H54 (cell line): ENCODE measurements around the gene USP10.

ENCODE experiments used
- DNase-seq: peaks from one replicate; pipeline ENCODE4 v3.0.0; 2011; ENCODE audit warnings: low spot score, mixed read lengths; ENCODE audit not compliant: insufficient read length
- FAIRE-seq: peaks from 3 replicates; lab custom pipeline; 2011; peaks lifted over from hg19 to GRCh38; lab: Jason Lieb, UNC
- POLR2A ChIP-seq: IDR thresholded peaks from 2 replicates; pipeline ENCODE4 v1.6.1; 2011; ENCODE audit warnings: low read depth, mild to moderate bottlenecking, low read length

The USP10 gene

DNA sequence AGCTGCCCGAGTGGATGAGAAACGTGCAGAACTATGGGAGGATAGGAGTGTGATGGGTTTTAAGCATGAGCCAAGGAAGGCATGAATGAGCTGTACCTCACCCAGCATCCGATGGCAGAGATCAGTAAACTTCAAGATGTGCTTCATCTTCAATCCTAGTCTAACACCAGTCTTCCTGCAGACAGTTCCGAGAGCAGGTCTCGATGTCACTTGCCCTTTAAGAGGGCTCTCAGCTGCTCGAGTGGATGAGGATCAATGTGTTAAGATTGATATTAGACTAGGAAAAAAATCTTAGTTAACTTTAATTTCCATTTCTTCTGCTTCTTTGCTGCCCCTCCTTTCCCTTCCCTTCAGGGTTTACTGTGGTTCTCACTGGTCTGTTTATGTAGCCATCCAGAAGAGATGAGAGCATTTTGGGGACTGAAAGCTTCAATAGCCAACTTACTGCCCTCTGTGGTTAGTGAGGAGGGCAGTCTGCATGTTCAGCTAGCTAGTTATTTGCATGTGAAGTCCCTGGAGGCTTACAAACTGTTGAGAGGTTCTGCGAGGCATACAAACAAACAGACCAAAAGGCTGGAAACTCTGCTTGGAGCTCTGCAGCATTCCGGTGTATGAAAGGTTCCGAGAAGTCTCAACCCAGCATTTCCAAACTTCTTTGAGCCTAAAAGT, 36.2 kb upstream of the USP10 start:
- DNase-seq (no peak), FAIRE-seq (no peak)

DNA sequence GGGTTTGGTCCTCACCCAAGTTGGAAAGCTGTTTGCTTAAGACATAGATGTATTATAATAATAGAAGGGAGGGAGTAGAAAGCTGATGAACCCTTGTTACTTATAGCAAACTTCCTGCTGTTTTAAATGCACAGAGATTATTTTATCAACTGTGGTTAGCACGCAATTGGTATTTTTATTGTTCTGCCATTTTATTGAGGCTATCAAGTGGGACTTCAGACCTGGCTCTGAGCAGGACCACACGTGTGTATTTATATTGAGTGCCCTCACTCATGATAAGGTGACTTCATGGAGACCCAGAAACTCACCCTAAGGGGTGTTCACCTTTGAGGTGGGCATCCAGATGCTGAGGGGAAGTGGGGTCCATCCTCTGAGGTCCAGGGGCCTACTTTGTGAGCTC, 34.4 kb upstream of the USP10 start:
- FAIRE-seq: no peak
- no peak for DNase-seq

More for the DNA sequence above, 36.2 kb upstream of the USP10 start:
- no peak for TF ChIP-seq POLR2A

DNA sequence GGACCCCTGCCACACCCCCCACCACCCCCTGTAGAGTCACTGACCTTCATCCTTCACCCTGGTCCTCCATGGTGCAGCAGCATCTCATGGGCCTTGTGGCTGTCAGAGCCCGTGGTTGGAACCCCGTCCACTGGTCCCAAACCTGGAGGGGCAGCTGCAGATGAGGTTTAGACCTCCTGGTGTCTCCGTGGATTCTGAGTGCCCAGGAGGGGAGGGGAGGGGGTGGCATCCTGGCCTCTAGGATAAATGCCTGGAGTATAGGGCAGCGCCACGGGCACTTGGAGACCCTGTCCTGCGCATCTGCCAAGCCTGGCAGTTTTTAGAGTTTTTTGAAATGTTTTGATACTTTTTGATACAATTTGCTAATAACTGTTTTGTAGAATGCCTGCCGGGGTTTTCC, 34.0 kb upstream of the USP10 start:
- DNase-seq (no peak), FAIRE-seq (no peak)
- TF ChIP-seq POLR2A: no peak

More for the DNA sequence above, 34.4 kb upstream of the USP10 start:
- no peak for TF ChIP-seq POLR2A

DNA sequence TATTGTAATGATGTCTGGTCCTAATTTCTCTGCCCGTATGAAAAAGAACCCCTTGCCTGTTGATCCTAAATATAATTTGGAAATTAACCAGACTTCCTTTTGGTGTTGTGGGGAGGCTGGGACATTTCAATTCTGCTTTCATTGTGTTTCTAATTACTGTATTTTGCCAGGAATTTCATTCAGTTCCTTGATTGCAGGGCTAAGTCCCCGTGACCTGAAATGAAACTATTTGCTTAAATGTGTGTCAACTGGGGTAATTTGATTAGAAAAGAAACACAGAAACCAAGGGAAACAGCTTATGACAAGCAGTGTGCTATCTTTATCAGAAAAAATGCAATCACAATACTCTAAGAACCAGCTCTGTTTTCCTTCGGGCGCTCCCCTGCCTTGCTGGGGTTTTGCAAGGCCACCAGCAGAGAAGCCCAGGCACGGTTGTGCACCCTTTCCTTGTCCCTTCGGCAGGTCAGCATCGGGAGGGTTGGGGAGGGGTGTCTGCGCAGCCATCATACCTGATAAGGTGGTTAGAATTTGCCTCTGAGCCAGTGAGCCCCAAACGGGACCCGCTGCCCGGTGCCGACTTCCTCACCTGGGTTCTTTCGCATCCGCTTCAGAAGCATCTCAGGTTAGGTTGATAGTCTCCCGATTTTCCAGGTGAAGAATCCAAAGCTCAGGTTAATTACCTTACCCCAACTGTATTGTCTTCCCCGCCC, 32.0 kb upstream of the USP10 start:
- FAIRE-seq (no peak), DNase-seq (no peak)
- TF ChIP-seq POLR2A: no peak

DNA sequence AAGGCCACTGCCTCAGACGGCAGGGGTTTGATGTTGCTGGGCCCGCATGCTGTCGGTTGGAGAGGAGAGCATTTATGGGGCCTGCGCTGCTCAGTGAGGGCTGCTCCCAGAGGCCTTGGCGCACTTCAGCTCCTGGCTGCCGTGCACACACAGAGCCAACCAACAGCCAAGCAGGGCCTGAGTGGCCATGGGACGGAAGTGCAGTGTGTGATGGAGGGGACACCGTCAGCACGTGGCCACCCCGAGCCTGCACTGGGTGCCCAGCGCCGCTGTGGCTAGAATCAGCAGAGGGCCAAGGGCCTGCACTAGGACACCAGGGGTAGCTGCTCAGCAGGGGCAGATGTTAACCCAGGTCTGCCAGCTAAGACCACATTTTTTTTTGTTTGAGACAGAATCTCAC, 29.7 kb upstream of the USP10 start:
- DNase-seq (no peak), FAIRE-seq (no peak)
- no peak for TF ChIP-seq POLR2A

DNA sequence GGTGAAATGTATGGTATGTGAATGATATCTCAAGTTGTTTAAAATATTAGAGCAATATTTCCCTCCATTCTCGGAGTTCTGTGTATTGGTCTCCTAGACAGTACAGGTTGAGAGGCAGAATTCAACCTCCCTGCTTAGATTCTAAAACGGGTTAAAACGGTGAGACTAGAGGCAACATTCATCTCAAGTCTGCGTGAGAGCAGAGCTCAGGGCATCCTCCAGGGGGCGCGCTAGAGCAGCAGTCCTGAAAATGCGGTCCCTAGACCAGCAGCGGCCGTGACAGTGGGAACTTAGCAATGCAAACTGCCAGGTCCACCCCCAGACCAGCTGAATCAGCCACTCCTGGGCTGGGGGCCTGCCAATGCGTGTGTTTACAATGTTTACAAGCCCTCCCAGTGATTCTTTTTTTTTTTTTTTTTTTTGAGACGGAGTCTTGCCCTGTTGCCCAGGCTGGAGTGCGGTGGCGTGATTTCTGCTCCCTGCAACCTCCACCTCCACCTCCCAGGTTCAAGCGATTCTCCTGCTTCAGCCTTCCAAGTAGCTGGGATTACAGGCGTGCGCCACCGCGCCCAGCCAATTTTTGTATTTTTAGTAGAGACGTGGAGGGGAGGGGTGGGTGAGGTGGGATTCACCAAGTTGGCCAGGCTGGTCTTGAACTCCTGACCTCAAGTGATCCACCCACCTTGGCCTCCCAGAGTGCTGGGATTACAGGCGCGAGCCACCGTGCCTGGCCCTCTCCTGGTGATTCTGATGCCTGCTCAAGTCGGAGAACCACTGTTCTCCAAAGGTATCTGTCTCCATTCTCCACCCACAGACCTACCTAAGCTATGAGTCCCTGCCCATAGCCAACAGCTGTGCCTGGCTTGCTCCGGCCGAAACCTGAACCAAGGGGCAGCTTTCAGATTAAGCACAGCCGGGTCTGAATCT, 27.3 kb upstream of the USP10 start:
- FAIRE-seq (no peak), DNase-seq (peak; percentile 81)
- TF ChIP-seq POLR2A: no peak

DNA sequence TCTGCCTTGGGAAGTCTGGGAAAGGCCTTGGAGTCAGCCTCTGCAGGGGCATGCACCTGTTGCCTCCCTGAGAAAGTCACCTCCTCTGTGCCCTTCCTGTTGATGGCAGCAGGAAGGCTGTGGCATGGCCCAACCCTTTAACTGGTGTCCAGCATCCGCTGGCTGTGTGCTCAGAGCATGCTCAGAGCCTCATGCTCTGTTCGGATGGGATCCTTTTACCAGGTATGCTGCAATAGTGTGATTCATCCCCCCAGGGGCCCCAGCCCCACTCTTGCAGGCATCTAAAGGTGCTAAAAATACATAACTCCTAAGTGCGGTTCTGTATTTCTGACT, 26.6 kb upstream of the USP10 start:
- no peak for DNase-seq
- no peak for TF ChIP-seq POLR2A
- no peak for FAIRE-seq

DNA sequence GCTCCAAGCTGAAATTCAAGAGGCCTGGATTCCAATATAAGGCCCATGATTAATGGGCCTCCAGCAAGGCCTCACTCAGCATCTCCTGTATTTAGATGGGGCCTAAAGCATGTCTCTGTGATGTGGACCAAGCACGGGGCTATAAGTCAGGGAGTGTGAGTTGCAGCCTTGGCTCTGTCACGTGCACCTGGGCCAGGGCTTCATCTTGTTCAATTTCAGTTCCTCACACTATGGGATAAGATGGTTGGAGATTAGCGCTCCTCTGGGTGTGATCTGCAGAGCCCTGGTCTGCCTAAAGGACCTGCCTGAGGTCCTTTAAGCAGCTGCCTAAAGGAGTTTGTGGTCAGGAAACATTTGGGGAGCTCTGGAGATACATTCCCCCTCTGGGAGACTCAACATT, 26.2 kb upstream of the USP10 start:
- TF ChIP-seq POLR2A: no peak
- no peak for DNase-seq
- no peak for FAIRE-seq

DNA sequence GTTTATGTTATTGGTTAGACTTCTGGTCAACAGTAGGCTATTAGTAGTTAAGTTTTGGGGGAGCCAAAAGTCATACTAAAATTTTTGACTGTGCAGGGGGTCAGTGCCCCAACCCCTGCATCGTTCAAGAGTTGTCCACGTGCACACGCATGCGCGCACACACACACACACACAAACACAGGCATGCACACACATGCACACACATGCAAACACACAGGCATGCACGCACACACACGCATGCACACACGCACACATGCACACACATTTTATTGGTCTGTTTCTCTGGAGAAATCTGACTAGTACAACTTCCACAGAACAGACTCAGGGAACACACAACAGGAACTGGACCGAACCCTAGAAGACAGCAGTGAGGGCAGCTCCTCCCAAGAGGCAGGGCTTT, 24.4 kb upstream of the USP10 start:
- DNase-seq (no peak), FAIRE-seq (no peak)
- no peak for TF ChIP-seq POLR2A

DNA sequence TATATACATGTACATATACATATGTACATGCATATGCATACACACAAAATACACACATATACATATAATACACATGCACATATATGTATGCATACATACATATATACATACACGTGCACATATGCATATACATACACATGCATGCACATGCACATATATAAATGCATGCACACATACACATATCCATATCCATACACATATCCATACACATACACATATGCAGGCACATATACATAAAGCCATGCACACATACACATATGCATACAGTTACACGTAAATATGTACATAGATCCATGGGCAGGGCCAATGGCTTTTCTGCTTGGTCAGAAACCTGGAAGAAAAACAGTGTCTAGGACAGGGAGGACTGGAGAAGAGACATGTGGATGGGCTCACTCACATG, 23.9 kb upstream of the USP10 start:
- no peak for DNase-seq
- TF ChIP-seq POLR2A: no peak
- no peak for FAIRE-seq

DNA sequence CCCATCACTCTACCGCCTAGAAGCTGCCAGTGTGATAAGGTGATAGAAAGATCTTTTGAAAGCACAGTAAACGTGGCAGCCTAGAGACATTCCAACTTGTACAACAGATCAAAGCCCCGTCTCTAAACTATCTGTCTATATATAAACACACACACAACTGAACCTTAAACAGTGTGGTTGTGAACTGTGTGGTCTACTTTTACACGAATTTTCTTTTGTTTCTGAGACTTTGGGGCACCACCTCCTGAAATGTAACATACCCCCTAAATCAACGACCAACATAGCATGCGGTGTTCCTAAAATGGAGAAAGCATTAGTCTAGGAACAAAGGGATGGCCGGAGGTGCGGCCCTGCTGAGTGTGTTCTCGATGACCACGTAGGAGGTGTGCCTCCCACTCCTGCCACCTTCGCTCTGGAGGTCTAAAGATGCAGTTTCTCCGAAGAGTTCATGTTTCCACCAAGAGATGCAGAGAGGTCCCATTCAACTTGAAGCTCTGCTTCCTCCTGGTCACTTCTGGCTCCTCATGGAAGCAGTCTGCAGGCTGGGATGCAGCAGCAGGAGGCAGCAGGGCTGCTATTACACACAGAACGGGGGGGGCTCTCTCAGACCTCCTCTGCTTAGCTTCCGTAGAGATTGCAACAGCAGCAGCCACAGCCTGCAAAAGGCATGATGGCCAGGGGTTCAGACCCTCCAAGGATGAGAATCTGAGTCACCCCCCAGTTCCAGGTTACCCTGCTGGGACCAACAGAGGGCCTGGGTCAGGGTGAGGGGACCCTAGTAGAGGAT, 22.6 kb upstream of the USP10 start:
- FAIRE-seq (no peak), DNase-seq (no peak)
- no peak for TF ChIP-seq POLR2A

DNA sequence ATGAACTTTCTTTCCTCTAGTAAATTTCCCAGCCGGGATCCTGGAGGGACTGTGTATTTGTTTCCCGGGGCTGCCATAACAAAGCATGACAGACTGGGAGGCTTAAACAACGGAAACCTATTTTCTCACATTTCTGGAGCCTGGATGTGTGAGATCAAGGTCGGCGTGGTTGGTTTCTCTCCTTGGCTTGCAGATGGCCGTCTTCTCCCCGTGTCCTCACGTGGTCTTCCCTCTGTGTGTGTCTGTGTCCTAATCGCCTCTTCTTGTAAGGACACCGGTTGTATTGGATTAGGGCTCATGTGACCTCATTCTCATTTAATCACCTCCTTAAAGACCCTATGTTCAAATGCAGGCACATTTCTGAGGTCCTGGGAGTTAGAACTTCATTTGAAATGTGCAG, 22.0 kb upstream of the USP10 start:
- FAIRE-seq (no peak), DNase-seq (no peak)
- TF ChIP-seq POLR2A: no peak

DNA sequence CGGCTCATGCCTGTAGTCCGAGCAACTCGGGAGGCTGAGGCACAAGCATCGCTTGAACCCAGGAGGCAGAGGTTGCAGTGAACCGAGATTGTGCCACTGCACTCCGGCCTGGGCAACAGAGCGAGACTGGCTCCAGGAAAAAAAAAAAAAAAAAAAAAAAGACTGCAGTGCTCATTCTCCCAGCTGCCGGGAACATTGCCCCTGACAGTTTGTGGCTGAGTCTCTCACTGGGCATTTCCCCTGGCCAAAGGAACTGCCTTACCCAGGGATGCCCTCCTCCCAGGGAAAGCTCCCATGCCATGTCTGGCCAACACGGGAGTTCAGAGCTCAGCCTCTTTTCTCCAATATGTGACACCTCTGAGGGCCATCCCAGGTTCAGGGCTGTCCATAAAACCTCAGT, 21.3 kb upstream of the USP10 start:
- no peak for TF ChIP-seq POLR2A
- no peak for FAIRE-seq
- no peak for DNase-seq
